Stimulated activated memory B cell treated with anti-CD40 and anti-IgM and Interleukin-4, amounts not matched to agents 10 μg/mL and 1 μg/mL and 100 μg/mL, for 72 hours (primary cell): ENCODE measurements around the gene PTPRK.

ENCODE experiments used
- ATAC-seq: fragments of 150-1000 bp; cut with Tn5 transposase; 2 replicates; pipeline ENCODE4 v1.10.0; 2021
- H3K27ac Mint-ChIP-seq: one replicate; pipeline ENCODE4 v1.8.0; 2022; ENCODE audit warnings: mild to moderate bottlenecking, mixed read lengths
- H3K27me3 Mint-ChIP-seq: one replicate; pipeline ENCODE4 v1.8.0; 2022; ENCODE audit warnings: mixed read lengths
- H3K36me3 Mint-ChIP-seq: one replicate; pipeline ENCODE4 v1.8.0; 2022; ENCODE audit warnings: mixed read lengths
- H3K4me1 Mint-ChIP-seq: one replicate; pipeline ENCODE4 v1.8.0; 2022; ENCODE audit warnings: mixed read lengths
- H3K4me3 Mint-ChIP-seq: one replicate; pipeline ENCODE4 v1.8.0; 2022; ENCODE audit warnings: mild to moderate bottlenecking, moderate library complexity, mixed read lengths
- H3K9me3 Mint-ChIP-seq: one replicate; pipeline ENCODE4 v1.8.0; 2022; ENCODE audit warnings: mixed read lengths

Gene PTPRK

DNA sequence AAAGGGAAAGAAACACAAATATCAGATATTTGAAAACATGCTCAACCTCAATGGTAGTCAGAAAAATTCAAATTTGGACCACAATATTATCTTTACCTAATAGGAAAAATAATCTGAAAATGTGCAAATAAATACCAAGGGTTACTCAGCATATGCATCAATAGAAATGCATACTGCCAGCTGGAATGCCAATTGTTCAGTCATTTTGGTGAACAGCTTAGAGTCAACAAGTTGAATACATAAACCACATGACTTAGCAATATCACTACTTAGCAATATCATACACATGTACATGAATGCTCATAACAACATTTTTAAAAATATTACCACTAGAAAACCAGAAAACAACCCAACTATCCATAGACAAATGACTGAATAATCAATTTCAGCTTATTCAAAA, 212.7 kb downstream of the PTPRK start:
- H3K27me3 Mint-ChIP-seq, result no peaks in the 10 kb centered on the region
- no peak overlapping the region for H3K27ac Mint-ChIP-seq
- no peak overlapping the region for H3K4me3 Mint-ChIP-seq
- no peaks in the 10 kb centered on the region for H3K36me3 Mint-ChIP-seq
- no peak for ATAC-seq
- H3K4me1 Mint-ChIP-seq, result peaks cover 6% of the 10 kb centered on the region
- H3K9me3 Mint-ChIP-seq, result no peaks in the 10 kb centered on the region

DNA sequence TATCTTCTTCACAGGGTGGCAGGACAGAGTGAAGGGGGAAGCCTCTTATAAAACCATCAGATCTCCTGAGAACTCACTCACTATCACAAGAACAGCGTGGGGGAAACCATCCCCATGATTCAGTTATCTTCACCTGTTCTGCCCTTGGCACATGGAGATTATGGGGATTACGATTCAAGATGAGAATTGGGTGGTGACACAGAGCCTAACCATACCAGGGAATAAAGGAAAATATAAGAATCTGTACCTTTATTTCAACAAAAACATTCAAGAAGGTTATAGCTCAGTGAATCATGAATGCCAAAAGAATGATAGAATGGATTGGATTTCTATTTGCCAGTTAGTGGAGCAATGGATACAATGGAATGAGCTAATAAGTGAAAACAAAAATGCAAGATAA, 214.4 kb downstream of the PTPRK start:
- Mint-ChIP-seq H3K27ac (no peak overlapping the region), H3K9me3 (no peaks in the 10 kb centered on the region), H3K36me3 (no peaks in the 10 kb centered on the region), H3K4me3 (no peak overlapping the region), H3K27me3 (no peaks in the 10 kb centered on the region), H3K4me1 (no peaks in the 10 kb centered on the region)
- no peak for ATAC-seq

DNA sequence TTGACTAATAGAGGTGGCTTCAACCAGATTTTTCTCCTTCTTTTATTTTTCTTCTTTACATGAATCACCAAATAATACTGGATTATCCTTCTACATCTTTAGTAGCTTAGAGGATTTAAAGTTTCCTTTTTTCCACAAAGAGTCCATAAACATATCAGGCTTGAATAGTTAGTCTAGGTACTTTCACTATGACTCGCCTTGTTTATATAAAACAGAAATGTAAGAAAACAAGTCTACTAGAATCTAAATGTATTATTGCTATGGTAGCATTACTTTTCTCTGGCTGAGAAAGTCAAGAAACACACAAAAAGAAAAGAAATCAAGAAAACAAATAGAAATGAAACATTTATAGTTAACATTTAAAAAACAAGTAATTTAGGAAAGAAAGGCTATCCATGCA, 215.2 kb downstream of the PTPRK start:
- ATAC-seq, result no peak
- H3K27ac Mint-ChIP-seq, result no peak overlapping the region
- no peaks in the 10 kb centered on the region for H3K9me3 Mint-ChIP-seq
- H3K36me3 Mint-ChIP-seq, result no peaks in the 10 kb centered on the region
- H3K4me1 Mint-ChIP-seq, result no peaks in the 10 kb centered on the region
- no peak overlapping the region for H3K4me3 Mint-ChIP-seq
- no peaks in the 10 kb centered on the region for H3K27me3 Mint-ChIP-seq

DNA sequence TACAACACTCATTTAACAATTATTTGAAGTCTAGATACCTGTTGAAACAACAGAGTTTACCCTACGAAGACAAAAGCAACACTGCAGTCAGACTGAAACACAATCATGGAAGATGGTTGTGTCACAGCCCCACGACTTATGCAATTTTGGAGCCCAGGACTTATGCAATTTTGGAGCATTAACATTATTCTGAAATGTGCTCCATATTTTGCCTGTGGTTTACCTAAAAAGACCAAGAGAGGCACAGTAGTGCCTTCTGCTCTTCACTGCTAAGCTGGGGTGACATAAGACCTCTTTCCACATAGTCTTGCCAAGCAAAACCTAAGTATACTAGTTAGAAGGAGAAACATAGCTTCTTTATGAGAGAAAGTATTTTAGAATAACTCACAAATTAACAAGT, 216.5 kb downstream of the PTPRK start:
- Mint-ChIP-seq H3K27ac (no peak overlapping the region), H3K9me3 (no peaks in the 10 kb centered on the region), H3K4me3 (no peak overlapping the region), H3K36me3 (no peaks in the 10 kb centered on the region), H3K4me1 (no peaks in the 10 kb centered on the region), H3K27me3 (no peaks in the 10 kb centered on the region)
- ATAC-seq, result no peak

DNA sequence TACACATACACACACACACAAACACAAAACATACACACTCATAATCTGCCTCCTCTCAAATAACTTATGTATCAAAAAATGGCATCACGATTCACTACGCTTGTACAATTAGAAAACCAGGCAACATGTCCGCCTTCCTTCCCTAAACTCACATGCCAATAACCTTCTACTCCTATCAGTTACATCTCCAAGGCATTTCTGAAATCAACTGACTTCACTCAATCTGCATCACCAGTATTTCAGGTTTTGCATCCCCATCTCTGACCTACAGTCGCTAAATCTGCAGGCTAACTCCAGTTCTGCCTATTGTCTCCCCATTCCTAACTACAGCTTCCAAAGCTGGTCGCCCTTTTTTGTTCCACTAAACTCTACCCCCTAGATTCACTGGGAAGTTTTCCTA, 217.5 kb downstream of the PTPRK start:
- no peaks in the 10 kb centered on the region for H3K4me1 Mint-ChIP-seq
- H3K9me3 Mint-ChIP-seq, result no peaks in the 10 kb centered on the region
- H3K27me3 Mint-ChIP-seq, result no peaks in the 10 kb centered on the region
- ATAC-seq, result no peak
- no peak overlapping the region for H3K27ac Mint-ChIP-seq
- no peaks in the 10 kb centered on the region for H3K36me3 Mint-ChIP-seq
- no peak overlapping the region for H3K4me3 Mint-ChIP-seq

DNA sequence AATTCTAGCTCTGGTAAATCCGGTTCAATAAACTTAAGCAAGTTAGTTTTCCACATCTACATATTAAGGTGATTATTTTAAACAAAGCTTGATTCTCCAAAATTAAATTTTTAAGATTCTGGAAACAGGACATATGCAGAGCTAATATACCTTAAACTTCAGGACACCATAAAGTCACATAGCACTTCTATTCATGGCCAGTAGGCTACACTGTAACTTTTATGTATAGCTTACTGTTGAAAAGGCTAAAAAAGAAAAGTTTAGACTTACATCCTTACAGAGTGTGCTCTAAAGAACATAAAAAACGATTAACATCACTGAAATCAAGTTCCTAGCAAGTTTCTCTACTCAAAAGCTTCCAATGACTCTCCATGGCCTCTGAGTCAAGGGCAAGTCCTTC, 224.7 kb downstream of the PTPRK start:
- Mint-ChIP-seq H3K27ac (no peak overlapping the region), H3K4me3 (no peak overlapping the region), H3K36me3 (no peaks in the 10 kb centered on the region), H3K9me3 (peaks cover 4% of the 10 kb centered on the region), H3K27me3 (no peaks in the 10 kb centered on the region), H3K4me1 (no peaks in the 10 kb centered on the region)
- ATAC-seq, result no peak

DNA sequence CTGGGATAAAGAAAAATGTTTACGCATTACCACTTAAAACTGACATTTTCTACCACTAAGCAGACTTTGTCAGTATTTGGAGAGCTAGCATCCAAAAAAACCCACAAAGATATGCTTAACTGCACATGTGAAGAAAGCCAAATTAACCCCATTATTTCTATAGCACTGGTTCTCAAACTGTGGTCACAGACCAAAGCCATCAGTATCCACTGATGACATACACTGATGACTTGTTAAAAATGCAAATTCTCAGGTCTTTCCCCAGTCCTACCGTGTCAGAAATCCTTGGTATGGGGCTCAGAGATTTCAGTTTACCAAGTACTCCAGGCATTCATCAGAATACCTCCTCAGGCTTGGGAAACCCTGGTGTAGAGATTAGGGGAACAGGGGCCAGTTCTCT, 230.2 kb downstream of the PTPRK start:
- Mint-ChIP-seq H3K4me3 (no peak overlapping the region), H3K27ac (no peak overlapping the region), H3K9me3 (no peaks in the 10 kb centered on the region), H3K27me3 (no peaks in the 10 kb centered on the region), H3K4me1 (no peaks in the 10 kb centered on the region), H3K36me3 (no peaks in the 10 kb centered on the region)
- ATAC-seq, result no peak

DNA sequence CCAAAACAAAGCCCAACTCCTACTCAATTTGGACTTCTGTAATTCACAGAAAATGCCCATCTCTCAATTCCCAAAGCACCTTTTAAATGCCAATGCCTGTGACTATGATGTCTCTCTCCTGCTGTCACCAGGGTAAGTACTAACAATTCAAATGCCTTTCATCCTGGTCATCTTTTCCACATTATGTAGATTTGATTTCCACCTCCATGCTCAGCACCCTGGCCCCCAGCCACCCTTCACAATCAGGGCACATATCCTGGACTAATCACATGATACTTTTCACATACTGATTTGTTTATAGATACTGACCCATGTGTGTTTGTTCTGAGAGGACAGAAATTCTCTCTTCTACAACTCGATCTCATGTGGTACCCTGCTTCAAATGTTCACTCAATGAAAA, 236.3 kb downstream of the PTPRK start:
- Mint-ChIP-seq H3K4me1 (peaks cover 14% of the 10 kb centered on the region), H3K4me3 (no peak overlapping the region), H3K9me3 (no peaks in the 10 kb centered on the region), H3K27ac (no peak overlapping the region), H3K27me3 (no peaks in the 10 kb centered on the region), H3K36me3 (no peaks in the 10 kb centered on the region)
- peak; percentile 8 for ATAC-seq

DNA sequence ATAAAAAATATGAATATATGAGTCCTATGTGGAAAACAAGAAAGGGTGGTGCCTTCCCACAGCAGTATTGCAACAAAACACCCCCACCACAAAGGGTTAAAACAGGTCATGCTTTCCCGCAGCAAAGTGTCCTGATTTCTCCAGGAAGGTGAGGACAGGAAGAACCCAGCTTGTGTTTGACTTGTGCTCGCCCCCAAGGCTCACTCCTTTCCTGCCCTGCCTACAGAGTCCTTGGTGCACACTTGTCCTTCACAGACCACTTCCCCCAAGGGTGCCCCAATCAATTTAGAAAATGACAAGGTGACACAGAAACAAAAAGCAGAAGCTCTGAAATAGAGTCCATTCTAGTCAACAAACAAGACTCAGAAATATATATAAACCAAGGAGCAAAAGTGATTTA, 237.4 kb downstream of the PTPRK start:
- peaks cover 14% of the 10 kb centered on the region for H3K4me1 Mint-ChIP-seq
- ATAC-seq, result no peak
- no peak overlapping the region for H3K4me3 Mint-ChIP-seq
- H3K36me3 Mint-ChIP-seq, result no peaks in the 10 kb centered on the region
- no peak overlapping the region for H3K27ac Mint-ChIP-seq
- H3K9me3 Mint-ChIP-seq, result no peaks in the 10 kb centered on the region
- no peaks in the 10 kb centered on the region for H3K27me3 Mint-ChIP-seq

DNA sequence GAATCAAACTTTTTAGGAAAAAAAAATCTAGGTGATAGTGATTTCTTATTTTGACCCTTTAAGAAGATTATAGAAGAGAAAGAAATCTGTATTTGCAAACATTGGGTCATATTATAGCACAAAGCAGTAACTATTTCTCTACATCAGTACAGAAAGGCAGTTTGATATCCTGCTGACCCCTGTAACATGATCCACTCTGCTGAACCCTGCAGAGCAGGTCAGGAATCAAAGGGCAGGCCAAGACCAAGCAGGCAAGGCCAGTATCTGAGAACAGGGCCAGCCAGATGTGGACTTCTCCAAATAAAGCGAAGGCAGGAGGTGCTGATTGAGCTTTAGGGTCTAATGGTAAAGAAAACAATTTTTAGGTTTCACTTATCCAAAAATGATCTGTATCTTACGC, 239.4 kb downstream of the PTPRK start:
- Mint-ChIP-seq H3K4me1 (peaks cover 14% of the 10 kb centered on the region), H3K27me3 (no peaks in the 10 kb centered on the region), H3K27ac (no peak overlapping the region), H3K36me3 (no peaks in the 10 kb centered on the region), H3K4me3 (no peak overlapping the region), H3K9me3 (no peaks in the 10 kb centered on the region)
- ATAC-seq, result no peak

DNA sequence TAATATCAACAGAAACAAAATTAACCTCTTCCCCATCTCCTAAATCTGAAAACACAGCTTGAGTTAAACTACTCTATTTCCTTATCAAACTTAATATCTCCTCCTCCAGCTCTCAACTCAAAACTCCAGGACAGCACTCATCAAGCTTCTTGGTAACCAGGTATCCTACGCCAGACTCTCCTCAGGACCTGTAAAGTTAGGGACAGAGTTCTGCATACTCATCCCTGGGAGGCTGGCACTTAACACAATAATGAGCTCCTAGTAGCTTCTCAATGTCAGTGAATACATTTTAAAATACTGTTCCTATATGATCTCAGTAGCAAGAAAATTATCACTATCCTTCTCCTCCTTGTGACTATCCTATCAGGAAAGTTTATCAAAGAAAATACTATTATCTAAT, 240.3 kb downstream of the PTPRK start:
- ATAC-seq, result no peak
- Mint-ChIP-seq H3K27me3 (no peaks in the 10 kb centered on the region), H3K27ac (no peak overlapping the region), H3K4me1 (peaks cover 14% of the 10 kb centered on the region), H3K9me3 (no peaks in the 10 kb centered on the region), H3K4me3 (no peak overlapping the region), H3K36me3 (no peaks in the 10 kb centered on the region)

DNA sequence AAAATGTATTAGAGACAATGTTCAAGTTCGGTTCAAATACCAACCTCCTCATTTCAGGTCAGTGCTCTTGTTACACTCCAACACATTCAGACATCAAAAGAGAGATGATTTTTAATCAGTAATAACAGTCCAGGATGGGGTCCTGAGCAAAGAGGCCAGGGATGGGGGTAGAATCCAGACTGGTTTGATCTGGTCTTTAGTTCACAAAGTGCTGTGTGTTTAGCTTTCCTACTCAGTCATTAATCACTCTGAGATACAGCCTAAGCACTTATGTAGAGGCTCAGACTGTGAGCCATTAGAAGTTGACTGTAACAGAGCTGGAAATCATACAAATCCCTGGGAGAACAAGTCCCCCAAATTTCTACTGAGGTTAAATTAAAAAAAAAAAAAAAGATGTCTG, 241.6 kb downstream of the PTPRK start:
- ATAC-seq, result no peak
- Mint-ChIP-seq H3K9me3 (no peaks in the 10 kb centered on the region), H3K36me3 (no peaks in the 10 kb centered on the region), H3K4me1 (peaks cover 8% of the 10 kb centered on the region), H3K27me3 (no peaks in the 10 kb centered on the region), H3K4me3 (no peak overlapping the region), H3K27ac (no peak overlapping the region)

DNA sequence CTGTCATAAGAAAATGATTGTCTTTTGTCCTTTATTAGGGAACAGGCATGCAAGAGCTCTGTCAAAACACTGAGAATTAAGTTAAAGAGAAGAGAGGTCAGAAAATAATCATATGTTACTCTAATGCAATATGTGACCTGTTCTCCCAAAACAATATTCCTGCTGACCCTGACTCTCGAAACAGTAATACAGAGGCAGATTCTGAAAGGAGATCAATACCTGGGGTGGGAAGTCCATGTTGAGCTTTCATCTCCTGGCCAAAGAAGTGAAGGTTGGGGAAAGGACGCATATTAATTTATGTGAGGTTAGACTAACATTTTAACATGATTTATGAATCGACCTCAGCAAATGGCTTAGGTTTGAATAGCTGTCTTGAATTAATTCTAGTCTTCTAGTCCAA, 243.0 kb downstream of the PTPRK start:
- Mint-ChIP-seq H3K4me1 (no peaks in the 10 kb centered on the region), H3K27me3 (no peaks in the 10 kb centered on the region), H3K27ac (no peak overlapping the region), H3K9me3 (no peaks in the 10 kb centered on the region), H3K36me3 (no peaks in the 10 kb centered on the region), H3K4me3 (no peak overlapping the region)
- ATAC-seq, result no peak

DNA sequence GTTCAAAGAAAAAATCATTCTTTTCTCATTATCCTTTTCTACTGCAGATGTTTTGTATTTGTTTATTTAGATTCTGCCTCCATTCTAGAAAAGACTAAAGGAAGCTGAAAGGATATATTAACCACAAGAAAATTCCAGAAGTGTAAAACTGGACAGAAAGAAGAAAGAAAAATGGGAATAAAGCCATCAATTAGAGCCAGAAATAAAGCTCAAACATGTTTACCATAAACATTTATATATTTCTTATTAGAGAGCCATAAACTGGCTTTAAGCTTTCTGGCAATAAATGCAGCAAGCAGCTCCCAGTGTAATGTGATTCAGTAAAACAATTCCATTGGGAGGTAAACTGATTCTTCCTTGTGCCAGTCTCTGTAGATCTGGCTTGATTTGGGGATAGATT, 244.1 kb downstream of the PTPRK start:
- ATAC-seq, result no peak
- H3K36me3 Mint-ChIP-seq, result no peaks in the 10 kb centered on the region
- no peak overlapping the region for H3K27ac Mint-ChIP-seq
- H3K4me1 Mint-ChIP-seq, result no peaks in the 10 kb centered on the region
- H3K4me3 Mint-ChIP-seq, result no peak overlapping the region
- H3K27me3 Mint-ChIP-seq, result no peaks in the 10 kb centered on the region
- no peaks in the 10 kb centered on the region for H3K9me3 Mint-ChIP-seq

DNA sequence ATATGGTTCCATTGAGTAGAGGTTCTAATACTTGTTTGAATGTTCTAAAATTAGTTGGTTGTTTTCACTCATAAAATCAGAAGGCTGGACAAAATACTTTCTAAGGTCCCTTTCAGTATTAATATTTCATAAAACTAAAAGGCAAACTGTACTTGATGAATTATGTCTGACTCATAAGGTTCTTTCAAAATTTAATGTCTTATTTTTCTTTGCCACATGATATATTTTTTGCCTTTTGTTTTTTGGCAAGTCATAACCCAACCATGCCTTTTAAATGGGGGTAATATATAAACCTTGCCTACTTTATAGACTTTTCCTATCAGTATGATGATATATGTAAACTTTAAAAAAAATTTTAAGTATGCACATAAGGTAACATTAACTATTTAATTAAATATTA, 244.7 kb downstream of the PTPRK start:
- Mint-ChIP-seq H3K36me3 (no peaks in the 10 kb centered on the region), H3K4me1 (no peaks in the 10 kb centered on the region), H3K27me3 (no peaks in the 10 kb centered on the region), H3K27ac (no peak overlapping the region), H3K4me3 (no peak overlapping the region), H3K9me3 (peaks cover 2% of the 10 kb centered on the region)
- no peak for ATAC-seq

DNA sequence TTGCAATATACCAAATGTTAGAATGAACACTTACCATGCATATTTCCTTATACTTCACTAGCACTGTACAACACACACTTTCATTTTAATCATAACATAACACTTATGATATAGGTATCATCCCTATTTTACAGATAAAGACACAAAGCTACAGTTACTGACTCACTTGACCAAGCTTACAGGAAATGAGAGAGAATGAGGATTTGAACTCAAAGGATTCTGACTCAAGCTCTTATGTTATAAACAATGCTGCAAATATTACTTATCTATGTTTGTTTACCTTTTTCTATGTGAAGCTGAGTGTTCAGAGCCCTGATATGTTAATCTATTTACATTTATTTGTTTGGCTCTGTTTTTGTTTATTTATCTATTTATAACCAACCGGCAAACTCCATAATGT, 245.4 kb downstream of the PTPRK start:
- ATAC-seq, result no peak
- H3K4me3 Mint-ChIP-seq, result no peak overlapping the region
- H3K36me3 Mint-ChIP-seq, result no peaks in the 10 kb centered on the region
- H3K4me1 Mint-ChIP-seq, result no peaks in the 10 kb centered on the region
- no peak overlapping the region for H3K27ac Mint-ChIP-seq
- H3K27me3 Mint-ChIP-seq, result no peaks in the 10 kb centered on the region
- peaks cover 2% of the 10 kb centered on the region for H3K9me3 Mint-ChIP-seq

DNA sequence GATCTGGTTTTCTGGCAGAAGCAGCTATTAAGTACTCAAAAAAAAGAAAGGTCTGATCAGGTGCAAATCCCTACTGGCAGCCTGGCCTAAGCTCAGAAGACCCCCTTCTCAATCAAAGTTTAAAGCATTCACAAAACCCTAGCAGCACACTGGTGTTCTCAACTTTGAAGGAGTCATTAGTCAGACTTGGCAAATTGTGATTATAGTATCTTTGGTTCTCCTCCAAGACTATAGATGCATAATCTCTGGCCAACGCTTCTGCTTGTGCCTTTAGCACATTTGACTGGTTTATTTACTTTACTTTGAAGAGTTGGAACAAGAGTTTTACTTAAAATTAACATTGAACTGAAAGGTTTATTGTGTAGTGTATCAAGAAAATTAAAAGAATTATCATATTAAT, 248.9 kb downstream of the PTPRK start:
- Mint-ChIP-seq H3K36me3 (no peaks in the 10 kb centered on the region), H3K9me3 (peaks cover 2% of the 10 kb centered on the region), H3K4me1 (no peaks in the 10 kb centered on the region), H3K27ac (no peak overlapping the region), H3K27me3 (no peaks in the 10 kb centered on the region), H3K4me3 (no peak overlapping the region)
- no peak for ATAC-seq
